GM12872 (cell line): ENCODE results near the gene RPSA.

Source experiments
- CTCF ChIP-seq: IDR thresholded peaks from 3 replicates; pipeline ENCODE4 v1.5.1; 2011; ENCODE audit warnings: low read depth, mild to moderate bottlenecking, low read length, moderate library complexity; ENCODE audit not compliant: insufficient read depth

RPSA gene

GRCh38 chr3:39398700-39399099, 7.8 kb upstream of the RPSA start:
- no peak for TF ChIP-seq CTCF

- TF ChIP-seq CTCF, result no peak
Measured at GRCh38 chr3:39401983-39402382, 4.5 kb upstream of the RPSA start.

- TF ChIP-seq CTCF, result no peak
Measured at GRCh38 chr3:39404943-39405686, 1.4 kb upstream of the RPSA start.

- TF ChIP-seq CTCF, result no peak
Measured at GRCh38 chr3:39405687-39406367, 693 bp upstream of the RPSA start.

- no peak for TF ChIP-seq CTCF
Measured at GRCh38 chr3:39407259-39407629, 724 bp downstream of the RPSA start.

- no peak for TF ChIP-seq CTCF
Measured at GRCh38 chr3:39407773-39408492, 1.4 kb downstream of the RPSA start.

- no peak for TF ChIP-seq CTCF
Measured at GRCh38 chr3:39408493-39409372, 2.2 kb downstream of the RPSA start.
